ENCODE measurements around the gene DHRSX.
"Not testable (repeated sequence)": the region's sequence is repeated elsewhere in the genome, so short reads cannot be mapped to it uniquely, and the experiment has no call there.

Gene DHRSX

GRCh38 chrX:2497961-2498780, 2.6 kb downstream of the DHRSX start:
- DNase-seq (ENCODE audit: low read depth), result no peak

- no peak for DNase-seq (ENCODE audit: low read depth)
Observed at GRCh38 chrX:2495595-2495994, 5.2 kb downstream of the DHRSX start.

GRCh38 chrX:2492531-2493218, 8.1 kb downstream of the DHRSX start:
- DNase-seq (ENCODE audit: low read depth), result no peak

- no peak for DNase-seq (ENCODE audit: low read depth)
Observed at GRCh38 chrX:2490634-2491033, 10.1 kb downstream of the DHRSX start.

- no peak for DNase-seq (ENCODE audit: low read depth)
Observed at GRCh38 chrX:2489446-2490445, 11.0 kb downstream of the DHRSX start.

DNA sequence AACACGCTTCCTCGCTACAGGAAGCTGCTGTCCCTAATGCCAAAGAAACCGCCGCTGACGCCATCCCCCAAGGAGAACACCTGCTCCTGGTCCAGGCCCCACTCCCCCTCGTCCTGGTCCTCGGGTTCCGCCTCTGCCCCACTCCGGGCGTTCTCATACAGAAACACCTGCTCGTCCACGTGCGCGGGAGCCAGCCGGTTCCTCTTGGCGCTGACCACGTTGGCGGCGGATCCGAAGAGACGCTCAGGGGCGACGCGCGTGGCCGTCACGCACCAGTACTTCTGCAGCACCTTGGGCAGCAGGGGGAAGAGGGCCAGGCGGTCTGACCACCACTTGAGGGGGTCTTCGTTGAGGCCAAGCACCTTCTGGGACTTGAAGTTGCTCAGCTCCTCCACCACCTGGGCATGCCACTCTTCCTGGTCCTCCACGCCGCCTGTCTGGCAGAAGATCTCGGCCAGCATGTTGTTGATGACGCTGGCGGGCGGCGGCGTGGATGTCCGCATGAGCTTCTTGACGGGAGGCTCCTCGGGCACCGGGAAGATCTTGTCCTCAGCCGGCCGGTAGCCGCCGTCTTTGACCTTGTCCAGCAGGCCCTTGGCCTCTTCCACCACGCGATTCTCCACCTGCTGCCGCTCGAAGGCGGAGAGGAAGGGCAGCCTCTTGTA, 12.0 kb downstream of the DHRSX start:
- no peak for DNase-seq (ENCODE audit: low read depth)

DNA sequence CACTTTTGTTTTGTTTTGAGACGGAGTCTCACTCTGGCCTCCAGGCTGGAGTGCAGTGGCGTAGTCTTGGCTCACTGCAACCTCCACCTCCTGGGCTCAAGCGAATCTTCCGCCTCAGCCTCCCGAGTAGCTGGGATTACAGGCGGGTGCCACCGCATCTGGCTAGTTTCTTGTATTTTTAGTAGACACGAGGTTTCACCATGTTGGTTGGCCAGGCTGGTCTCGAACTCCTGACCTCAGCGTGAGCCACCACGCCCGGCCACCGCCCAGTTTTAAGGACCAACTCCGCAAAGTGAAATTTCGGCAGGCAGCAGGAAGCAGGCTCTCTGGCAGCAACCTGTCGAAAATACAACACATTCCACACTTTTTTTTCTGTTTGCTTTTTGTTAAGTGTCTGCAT, 13.4 kb downstream of the DHRSX start:
- DNase-seq (ENCODE audit: low read depth), result no peak

GRCh38 chrX:2486476-2487133, 14.2 kb downstream of the DHRSX start:
- DNase-seq (ENCODE audit: low read depth), result no peak

DNA sequence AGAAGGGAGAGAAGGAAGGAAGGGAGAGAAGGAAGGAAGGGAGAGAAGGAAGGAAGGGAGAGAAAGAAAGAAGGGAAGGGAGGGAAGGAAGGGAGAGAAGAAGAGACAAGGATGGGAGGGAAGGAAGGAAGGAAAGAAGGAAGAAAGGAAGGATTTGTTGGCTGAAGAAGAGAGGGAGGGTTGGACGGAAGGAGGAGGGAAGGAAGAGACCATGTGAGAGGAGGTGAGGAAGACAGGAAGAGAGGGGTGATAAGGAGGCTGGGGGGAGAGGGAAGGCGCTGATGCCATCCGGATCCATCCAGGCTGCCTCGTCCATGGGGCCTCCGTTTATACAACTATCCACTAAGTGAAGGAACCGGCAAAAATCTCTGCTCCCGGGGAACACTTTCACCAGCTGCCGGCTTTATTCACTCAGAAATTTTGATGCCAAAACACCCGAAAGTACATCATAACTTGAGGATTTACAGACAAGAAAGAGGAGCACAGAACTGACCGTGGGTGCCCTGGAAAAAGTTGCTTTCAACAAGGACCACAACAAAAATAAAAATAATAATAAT, 14.9 kb downstream of the DHRSX start:
- DNase-seq (ENCODE audit: low read depth), result no peak

DNA sequence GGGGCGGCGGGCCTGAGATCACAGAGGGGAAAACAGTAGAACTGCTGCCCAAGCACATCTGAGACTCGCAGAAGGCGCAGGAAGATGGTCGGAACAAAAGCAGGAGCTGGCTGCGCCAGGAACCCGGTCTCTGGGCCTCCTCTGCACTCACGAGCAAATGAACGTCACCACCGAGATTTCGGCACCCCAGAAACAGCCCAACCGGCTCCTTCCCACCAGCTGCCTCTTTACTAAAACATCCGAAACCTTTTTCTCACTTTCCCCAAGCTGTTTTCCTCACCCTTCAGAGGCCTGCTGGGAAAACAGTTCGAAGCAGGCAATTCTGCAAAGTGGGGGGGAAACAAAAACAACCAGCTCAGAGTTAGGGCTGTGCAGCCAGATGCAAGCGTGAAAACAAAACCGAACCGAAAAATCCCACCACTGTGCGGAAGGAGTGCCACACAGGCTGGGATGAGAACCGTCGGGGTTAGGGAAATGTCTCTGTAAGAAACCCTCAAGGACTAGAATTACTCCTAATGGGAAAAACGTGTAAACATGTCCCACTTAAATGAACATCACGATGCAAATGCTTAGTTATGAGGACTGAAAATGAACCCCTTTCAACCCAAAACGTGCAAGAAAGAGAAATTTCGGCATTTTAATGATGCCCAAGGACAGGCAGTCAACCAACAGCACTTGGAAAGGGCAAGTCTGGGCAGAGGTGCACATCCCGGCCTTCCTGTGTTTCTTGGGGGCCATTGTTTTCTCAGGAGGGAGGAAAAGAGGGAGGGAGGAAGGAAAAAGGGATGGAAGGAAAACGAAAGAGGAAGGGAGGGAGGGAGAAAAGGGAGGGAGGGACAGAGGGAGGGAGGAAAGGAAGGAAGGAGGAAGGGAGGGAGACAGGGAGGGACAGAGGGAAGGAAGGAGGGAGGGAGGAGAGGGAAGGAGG, 15.8 kb downstream of the DHRSX start:
- DNase-seq (ENCODE audit: low read depth), result no peak

- DNase-seq (ENCODE audit: low read depth), result no peak
Observed at GRCh38 chrX:2484256-2484655, 16.5 kb downstream of the DHRSX start.

GRCh38 chrX:2483398-2484060, 17.2 kb downstream of the DHRSX start:
- no peak for DNase-seq (ENCODE audit: low read depth)

GRCh38 chrX:2481597-2481996, 19.2 kb downstream of the DHRSX start:
- not testable (repeated sequence) for DNase-seq (ENCODE audit: low read depth)

- not testable (repeated sequence) for DNase-seq (ENCODE audit: low read depth)
Observed at GRCh38 chrX:2479982-2480381, 20.8 kb downstream of the DHRSX start.

GRCh38 chrX:2479420-2479780, 21.4 kb downstream of the DHRSX start:
- no peak for DNase-seq (ENCODE audit: low read depth)

DNA sequence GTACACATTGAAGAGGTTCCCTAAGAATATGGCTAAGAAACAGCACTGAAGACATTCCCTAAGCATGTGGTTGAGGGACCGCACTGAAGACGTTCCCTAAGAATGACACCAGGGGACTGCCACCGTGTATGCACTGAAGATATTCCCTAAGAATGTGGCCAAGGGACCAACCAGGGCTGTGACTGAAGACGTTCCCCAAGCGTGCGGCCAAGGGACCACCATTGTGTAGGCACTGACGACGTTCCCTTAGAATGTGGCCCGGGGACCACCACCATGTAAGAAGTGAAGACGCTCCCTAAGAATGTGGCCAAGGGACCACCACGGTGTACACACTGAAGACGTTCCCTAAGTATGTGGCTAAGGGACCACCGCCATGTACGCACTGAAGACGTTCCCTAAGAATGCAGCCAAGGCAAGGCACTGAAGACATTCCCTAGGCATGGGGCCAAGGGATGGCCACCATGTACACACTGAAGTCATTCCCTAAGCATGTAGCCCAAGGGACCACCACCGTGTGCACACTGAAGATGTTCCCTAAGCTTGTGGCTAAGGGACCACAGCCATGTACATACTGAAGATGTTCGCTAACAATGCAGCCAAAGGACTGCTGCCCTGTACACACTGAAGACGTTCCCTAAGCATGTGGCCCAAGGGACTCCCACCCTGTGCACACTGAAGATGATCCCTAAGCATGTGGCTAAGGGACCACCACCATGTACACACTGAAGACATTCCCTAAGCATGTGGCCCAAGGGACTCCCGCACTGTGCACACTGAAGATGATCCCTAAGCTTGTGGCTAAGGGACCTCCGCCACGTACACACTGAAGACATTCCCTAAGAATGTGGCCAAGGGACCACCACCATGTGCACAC, 22.0 kb downstream of the DHRSX start:
- no peak for DNase-seq (ENCODE audit: low read depth)

- not testable (repeated sequence) for DNase-seq (ENCODE audit: low read depth)
Observed at GRCh38 chrX:2477313-2477712, 23.5 kb downstream of the DHRSX start.
